Left renal pelvis (tissue), 4 donors: ENCODE measurements around the gene RUNX1. TPM values are rescaled to one million over a fixed set of nuclear protein-coding genes. Genes with fewer than 3 reads are reported as not detected.

Experiments
- DNase-seq, 4 donors: peaks; one replicate each; pipeline ENCODE4 v3.0.0-alpha.2; 2013; ENCODE audit warnings: low read depth in 4 of 4, low spot score in 3 of 4
- polyA plus RNA-seq, 4 donors: library from polyadenylated mRNA; unstranded; fragments of 120-200 nt; gene quantifications; one replicate each; pipeline ENCODE4 v1.2.1, GENCODE V29; 2013; ENCODE audit not compliant: insufficient read length in 4 of 4

Gene RUNX1
- polyA plus RNA-seq, 4 donors, result 2.4 to 3.4 (median 3.1) TPM

DNA sequence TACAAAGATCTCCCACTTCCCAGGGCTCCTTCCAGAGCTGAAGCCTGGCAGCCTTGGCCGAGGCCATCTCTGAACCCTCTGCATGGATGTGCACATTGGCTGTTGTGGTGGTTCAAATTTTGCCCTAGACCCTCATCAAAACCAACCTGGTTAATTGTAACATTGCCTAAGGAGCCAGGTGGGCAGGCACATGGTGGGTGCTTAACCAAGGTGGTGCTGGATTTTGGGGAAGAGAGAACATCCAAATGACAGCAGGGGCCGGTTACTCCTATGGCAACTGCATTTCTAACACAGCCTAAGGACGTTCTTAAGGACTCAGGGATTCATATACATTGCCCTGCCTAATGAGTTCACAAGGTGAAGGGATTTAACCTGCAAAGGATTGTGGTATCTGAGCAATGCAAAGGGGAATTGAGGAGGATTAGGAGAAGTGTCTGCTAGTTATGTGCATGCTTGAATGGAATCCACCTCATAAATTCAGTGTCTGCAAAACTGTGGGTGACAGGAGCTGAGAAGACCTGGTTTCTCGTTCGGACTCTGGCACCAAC lies 10.3 kb downstream of the RUNX1 start:
- no peak for DNase-seq

DNA sequence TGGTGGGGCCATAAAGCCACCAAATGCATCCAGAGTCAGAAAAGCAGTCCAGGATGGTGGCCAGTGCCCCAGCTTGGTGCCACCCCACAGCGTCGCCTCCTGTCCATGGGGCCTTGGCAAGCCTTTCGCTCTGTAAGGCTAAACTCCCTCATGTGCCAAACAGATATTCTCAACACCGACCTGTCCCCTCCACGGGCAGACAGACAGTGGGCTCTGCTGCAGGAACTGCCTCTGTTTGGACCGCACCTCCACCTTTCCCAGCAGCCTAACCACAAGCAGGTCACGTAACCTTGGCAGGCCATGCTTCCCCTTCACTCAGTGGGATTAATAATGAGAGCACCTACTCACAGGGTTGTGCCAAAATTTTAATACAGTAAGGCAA lies 11.7 kb downstream of the RUNX1 start:
- no peak for DNase-seq

DNA sequence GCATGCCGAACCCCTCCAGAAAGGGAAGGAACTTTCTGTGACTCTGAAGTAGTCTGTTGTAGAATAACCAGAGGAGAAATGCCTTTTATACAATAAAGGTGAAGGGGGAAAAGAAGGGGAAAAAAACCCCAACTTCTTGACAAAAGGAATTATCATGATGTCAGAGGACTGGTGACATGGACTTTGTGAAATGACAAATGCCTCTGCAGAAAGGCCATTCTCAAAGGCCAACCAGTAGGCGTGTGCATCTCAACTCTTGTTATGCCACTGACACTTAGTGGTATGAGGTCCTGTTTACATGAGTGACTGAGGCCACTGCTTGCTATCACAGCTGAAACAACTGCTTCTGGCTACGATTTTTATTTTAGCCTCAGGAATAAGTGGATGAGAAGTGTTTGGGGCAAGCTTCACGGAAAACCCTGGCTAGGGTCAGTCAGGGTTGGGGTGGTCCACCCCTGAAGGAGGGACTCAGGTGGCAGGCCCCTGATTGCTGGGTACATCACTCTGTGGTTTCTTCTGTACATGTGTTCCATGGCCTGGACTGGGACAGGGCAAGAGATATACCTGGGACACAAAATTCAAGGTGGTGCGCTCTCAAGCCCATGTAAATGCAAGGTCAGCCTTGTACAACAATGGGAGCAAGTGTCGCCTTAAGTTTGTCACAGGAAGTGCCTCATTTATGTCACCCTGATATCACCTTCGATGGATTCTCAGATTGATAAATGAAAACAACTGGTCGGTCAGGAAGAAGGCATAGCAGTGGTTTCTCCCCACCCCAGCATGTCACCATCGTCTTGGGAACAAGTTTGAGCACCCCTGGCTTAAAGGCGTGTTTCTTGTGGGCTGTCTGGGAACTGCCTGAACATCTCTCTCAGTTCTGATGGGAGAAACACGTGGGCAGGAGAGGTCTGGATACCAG lies 12.4 kb downstream of the RUNX1 start:
- DNase-seq, result no peak

DNA sequence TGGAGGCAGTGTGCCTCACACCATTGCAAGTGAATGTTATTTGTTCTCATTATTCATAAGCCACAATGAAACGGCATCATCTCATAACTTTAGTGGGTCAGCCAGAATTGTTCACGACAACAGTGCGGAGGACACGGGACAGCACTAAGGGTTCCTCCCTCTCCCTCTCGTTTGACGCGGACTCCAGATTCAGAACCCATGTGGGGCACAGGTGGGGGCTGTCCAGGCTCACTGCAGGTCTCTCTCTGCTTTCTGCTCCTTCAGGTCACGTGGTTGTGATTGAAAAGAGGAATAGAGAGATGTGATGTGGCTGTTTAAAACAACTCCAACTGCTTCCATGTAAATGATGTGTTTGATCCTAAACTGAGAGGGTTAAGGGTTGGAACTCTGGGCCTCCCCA lies 13.5 kb downstream of the RUNX1 start:
- DNase-seq, result no peak

DNA sequence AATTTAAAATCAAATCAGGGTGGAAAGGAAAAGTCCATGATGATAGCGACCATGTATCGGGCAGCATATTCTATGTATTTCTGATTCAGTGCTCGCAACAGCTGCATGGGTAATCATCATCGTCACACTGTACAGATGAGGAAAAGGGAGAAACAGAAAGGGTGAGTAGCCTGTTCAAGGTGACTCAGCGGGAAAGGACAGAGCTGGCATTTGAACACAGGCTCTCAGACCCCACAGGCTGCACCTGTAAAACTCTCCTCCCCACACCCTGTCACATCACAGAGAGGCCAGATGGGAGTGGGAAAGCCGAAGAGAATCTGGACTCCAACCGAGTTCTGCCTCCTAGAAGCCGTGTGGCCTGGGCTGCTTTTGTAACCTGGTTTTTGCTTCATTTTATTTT lies 14.0 kb downstream of the RUNX1 start:
- DNase-seq, result no peak

DNA sequence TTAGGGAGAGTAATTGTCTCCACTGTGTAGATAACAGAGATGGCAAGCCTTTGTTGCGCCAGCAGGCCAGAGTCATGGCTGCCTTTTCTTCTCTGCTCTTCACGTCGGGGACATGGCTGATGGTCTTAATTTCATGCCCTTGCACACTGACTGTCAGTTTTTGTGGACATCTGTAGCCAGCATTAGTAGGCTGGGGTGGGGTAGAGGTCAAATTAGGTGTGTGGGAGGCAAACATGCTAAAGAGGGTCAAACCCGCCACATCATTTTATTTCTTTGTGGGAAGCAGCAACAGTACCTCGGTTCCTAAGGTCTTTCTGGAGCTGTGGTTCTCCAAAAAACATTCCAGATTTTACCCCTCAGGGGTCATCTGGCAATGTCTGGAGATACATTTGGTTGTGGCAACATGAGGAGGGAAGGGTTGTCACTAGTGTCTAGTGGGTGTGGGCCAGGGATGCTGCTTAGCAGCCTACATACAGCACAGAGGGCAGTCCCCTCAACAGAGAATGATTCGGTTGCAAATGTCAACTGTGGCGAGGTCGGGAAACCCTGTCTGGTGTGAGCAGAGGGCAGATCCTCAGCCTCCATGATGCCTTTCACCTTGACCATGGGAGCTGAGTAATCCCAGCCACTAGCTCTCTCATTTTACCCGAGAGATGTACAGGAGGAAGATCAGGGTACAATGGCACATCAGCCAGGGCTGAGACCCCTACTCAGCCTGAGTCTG lies 14.7 kb downstream of the RUNX1 start:
- DNase-seq, result no peak

DNA sequence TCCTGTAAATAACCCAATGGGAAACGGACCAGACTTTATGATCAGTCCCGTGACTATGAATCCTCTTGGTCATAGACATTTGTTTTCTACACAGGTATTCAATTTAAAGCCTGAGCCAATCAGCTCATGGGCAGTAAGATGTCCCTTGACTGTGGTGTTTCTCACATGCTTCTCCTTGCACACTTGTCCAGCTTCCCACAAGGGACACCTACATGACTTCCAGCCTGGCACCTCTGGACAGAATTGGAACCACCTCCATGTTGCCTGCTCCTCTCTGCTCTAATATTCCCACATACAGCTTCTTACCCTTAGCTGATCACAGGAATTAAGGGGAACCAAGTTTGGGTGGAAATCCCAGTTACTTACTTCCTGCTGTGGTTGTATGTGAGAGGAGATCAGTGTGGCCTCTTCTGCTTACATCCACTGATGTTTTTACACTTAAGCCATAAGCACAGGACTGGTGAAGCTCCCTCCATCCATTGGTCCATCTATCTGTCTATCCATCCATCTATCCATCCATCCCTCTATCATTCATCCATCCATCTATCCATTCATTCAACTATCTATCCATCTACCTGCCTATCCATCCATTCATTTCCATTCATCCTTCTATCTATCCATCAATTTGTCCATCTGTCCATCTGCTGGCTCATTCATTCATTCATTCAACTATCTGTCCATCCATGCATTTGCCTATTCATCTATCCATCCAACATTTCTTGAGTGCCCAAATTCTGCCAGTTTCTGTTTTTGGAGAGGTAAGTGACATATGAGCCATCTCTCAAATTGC lies 16.4 kb downstream of the RUNX1 start:
- DNase-seq, result no peak

DNA sequence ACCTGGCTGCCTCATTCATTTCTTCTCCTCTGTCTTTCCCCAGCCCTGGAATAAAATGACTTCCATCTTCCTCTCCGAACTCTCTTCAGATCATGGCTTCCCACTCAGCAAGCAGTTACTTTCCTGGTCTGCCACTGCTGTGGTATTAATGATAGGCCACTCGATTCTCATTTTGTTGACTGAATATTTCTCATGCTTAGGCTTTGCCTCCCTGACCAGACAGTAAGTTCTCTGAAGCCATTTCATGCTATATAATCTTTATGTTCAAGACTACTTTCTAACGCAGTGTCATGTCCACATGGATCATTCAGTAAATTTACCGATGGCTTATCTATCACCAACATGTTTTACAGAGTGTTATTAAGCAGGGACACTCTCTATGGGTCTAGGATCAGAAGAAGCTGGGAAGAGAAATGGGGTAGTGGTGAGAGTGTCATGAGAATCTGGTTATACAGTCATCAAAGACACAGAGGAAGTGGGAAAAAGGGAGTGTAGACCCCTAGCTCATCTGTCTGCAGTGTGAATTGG lies 20.6 kb downstream of the RUNX1 start:
- DNase-seq, result no peak

DNA sequence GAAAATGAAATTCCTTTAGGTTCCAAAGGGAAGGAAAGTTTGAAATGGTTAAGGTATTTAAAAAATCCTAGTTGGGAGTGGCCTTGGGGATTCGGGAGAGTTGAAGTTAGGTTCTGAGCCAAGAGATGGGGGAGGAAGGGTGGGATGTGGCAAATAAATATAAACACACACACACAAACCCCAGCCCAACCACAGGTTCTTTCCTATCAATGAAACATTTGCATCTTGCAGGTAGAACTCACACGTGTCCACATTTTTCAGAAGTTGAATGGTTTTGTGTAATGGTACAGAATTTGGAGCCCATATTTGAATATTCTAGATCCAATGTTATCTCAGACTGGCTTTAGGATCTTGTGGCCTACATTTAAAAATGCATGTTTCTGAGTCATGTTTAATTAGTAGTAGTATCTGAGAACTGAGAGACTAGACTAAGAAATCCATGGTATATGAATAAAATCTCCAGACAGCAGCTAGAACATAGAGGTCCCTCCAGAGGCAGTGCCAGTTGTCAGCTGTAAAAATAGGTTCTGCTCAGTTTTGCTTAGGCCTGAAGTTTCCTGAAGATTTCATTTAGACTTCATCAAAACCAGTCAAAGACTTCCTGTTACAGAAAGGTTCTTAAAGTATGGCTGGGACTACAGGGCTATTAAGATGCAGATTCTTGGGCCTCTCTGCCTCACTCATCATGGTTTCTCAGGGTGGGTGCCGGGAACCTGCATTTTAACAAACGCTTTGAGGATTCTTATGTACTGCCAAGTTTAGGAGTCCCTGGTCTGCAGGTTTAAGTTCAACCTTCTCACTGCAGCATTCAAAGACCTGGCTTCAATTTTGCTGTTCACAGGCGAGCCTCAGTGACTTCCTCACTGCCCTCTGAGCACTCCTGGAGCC lies 21.3 kb downstream of the RUNX1 start:
- no peak for DNase-seq

DNA sequence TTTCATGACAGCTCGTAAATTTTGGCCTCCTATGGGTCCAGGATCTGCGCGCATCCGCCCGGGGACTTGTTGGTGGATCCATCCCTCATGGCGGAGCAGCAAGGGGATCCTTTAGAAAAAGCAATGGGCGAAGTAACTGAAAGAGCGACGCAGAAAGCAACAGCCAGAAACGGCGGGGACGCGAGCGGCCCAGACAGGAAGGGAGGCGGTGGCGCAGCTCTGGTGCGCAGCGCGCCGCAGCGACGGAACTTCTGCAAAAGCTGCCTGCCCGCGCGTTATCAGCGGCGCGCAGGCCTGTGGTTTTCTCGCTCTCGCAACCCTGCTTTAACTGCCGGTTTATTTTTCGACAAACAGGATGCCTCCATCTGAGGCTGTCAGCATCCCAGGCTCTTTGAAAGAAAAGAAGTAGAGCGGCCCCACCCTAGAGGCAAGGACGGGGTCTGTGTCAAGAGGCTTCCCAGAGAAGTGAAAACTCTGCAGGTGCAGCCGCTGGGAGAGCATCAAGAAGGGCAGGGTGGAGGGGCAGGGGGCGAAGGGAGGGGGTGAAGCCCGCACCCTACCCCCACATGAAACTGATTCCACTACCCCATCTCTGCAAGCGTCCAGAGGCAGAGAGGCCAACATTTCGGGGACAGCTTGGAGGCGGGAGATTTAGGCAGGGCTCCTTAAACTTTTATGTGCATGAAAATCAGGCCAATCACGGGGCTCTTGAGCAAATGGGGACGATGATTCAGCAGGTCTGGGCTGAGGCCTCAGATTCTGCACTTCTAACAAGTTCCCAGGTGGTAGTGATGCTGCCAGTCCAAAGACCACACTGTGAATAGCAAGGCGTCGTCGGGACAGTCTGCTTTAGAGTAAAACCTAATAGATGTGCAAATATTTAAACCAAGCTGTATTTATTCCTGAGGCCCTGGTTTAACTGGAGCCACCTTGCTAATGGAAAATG lies 22.2 kb downstream of the RUNX1 start:
- DNase-seq, result no peak

DNA sequence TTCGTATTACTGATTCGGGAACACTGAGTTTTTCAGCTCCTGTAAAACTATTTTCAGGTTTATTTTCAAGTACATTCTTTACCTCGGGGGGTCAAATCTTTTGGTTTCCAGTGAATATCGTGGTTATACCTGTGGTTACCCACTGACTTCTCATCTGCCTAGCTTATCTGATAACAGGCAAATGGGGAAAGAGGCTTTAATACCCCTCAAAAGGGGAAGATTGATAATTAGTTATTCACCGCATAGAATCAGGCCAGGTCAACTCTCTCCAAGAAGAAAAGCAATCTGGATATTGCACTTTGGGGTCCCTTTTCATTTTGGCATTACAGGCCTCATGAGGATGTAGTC lies 23.0 kb downstream of the RUNX1 start:
- no peak for DNase-seq

DNA sequence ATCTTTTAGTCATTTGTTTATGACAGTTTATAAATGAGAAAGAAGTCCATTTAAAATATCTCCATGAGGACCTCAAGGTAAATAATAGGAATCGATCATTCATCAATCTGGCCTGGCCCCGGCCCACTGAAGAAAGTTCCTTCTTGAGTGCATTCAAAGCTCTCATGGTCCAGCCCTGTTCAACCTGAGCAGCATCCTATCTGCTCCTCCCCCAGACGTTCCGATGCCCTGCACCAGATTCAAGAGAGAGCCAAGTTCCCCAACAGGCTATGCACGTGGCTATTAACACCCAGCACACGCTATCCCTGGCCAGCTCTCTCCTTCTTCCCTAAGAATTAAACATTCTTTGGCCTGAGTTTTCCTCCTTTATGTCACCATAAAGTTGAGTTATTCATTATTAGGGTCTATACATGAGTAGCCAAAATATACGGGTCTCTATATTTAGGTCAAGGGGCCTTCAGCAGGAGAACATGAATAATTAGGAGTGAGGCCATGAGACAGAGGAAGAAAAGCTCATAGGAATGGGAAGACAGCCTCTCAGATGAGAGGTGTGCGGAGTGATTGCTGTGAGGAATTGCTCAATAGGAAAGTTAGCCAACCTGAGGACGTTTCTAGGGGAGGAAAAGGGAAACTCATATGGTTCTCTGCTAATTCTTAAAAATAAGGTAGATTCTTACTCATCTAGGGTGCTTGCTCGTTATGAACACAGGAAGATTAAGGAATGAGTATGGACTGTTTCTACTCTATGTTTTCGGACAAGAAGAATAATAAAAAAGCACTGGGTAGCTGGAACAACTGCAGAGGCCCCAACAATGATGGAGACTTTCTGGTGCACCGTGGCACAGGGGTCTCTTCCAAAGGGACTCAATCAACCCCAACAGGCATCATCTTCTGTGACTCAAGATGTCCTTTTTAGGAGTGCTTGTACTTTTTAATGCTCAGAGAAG lies 23.6 kb downstream of the RUNX1 start:
- DNase-seq, result no peak

DNA sequence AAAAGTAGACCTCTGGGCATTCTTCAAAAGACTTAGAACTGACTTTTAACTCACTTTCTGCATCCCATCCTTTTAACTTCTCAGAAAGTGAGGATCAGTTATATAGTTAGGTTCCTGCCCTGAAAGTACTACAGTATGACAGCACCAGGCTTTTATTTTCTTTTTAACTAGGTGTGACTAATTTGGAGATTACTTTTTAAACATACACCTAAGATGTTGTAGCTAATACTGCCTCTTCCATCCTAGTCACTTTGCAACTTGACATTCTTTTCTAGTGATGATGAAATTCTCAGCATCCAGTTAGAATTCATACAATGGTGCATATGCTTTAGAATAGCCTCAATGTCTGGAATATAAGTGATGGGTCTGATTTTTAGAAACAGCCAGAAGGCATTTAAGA lies 24.6 kb downstream of the RUNX1 start:
- DNase-seq, result no peak

DNA sequence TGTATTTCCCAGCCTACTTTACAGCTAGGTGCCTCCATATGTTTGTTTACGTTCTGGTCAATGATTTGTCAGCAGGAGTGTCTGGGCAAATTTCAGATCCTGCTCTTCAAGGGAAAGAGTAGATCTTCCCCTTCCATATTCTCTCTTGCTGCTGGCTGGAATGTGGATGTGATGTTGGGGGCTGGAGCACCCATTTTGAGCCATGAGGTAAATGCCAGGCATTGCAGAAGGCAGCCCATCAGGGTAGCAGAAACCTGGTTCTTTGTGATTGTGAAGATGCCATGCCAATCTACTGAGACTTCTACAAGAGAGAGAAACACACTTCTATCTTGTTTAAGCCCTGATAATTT lies 25.1 kb downstream of the RUNX1 start:
- no peak for DNase-seq

DNA sequence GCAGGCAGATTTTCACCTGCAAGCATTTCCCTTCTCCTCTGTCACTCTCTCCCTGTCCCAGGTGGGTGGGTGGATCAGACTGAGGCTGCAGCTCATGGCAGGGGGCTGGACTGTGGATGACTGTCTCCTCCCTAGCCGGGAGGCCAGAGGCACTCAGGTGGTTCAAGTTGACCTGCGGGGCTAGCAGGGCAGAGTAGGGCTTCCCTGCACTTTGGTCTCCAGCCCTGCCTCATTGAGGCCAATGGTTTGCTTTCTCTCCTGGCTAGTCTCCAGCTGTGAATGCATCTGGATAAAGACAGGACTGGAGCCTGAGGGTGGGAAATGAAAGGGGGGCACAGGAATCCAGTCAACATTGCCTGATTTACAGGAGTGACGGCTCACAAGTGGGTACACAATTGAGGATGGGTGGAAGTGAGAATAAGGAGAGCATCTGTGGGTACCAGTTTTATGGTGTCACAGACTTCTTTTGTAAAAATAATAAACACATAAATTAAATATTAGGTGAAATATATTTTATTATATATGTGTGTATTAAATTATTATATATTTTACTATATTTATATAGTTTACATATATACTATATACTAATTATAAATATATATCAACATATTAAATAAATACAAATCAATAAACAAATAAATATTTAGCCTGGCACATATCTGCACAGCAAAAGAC lies 25.6 kb downstream of the RUNX1 start:
- DNase-seq, result no peak

DNA sequence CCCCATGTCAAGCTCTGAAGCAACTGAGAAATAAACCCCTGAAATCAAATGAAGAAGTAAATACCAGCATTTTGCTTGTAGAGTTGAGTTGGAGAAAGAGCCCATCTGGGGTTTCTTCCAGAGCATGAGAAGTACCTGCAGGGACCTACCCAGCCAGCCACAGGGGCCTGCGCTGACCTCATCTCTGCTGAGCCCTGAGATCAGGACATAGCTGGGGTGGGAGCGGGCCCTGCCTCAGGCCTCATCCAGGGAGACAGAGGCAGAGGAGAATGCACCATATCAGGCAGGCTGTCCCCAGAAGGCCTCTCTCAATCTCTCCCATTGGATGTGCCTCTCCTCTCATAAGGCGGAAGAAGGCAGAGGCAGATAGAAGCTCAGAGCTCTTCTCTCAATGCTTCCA lies 27.6 kb downstream of the RUNX1 start:
- DNase-seq, result no peak

DNA sequence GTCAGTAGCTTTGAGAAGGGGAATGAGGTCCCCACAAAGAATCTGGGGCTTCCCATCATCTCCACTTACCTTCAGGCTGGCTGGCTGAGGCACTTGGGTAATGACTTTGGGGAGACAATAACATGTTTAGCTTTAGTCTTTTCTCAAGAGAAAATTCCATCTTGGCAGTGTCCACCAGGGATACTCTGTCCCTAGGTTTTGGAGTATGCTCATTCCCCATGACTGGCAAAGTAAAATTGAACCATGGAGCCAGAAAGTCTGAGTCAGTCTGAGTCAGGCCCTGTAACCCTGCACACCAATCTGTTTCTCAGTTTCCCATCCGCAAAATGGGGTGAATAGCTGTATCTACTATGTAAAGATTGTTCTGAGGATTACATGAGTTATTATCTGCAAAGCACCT lies 28.2 kb downstream of the RUNX1 start:
- DNase-seq, result no peak
